WTC11 (cell line): ENCODE results near the gene MTFP1. TPM values are rescaled to one million over a fixed set of nuclear protein-coding genes. Genes with fewer than 3 reads are reported as not detected.

ENCODE experiments used
- ATAC-seq: fragments of 200-7000 bp; cut with Tn5 transposase; 2 replicates; pipeline ENCODE4 v1.10.0; 2021; ENCODE audit warnings: mild to moderate bottlenecking, moderate library complexity
- CTCF ChIA-PET: fragments of 300-600 bp; sonication (Branson Sonifier 250); formaldehyde crosslinking; loops from one replicate; lab custom pipeline; 2021; ENCODE audit warnings: antibody characterized with exemption; lab: Charles Lee
- POLR2A ChIA-PET: fragments of 350-600 bp; sonication (Branson Sonifier 250); formaldehyde crosslinking; loops from one replicate; lab custom pipeline; 2021; ENCODE audit warnings: antibody characterized with exemption; lab: Charles Lee
- DNase-seq: peaks from one replicate; pipeline ENCODE4 v3.0.0; 2021; ENCODE audit warnings: low spot score
- H3K27ac Mint-ChIP-seq: 2 replicates; pipeline ENCODE4 v1.8.0; 2021; ENCODE audit warnings: mixed read lengths
- H3K27me3 Mint-ChIP-seq: 2 replicates; pipeline ENCODE4 v1.8.0; 2021; ENCODE audit warnings: low read depth, mild to moderate bottlenecking, moderate library complexity, mixed read lengths
- H3K36me3 Mint-ChIP-seq: 2 replicates; pipeline ENCODE4 v1.8.0; 2021; ENCODE audit warnings: mixed read lengths
- H3K4me1 Mint-ChIP-seq: 2 replicates; pipeline ENCODE4 v1.8.0; 2022; ENCODE audit warnings: mixed read lengths
- H3K4me3 Mint-ChIP-seq: 2 replicates; pipeline ENCODE4 v1.8.0; 2021; ENCODE audit warnings: mild to moderate bottlenecking, moderate library complexity, mixed read lengths
- H3K9me3 Mint-ChIP-seq: 2 replicates; pipeline ENCODE4 v1.8.0; 2021; ENCODE audit warnings: mixed read lengths
- CBFB ChIP-seq: sonication (generic); formaldehyde crosslinking; IDR thresholded peaks from 2 replicates; pipeline ENCODE4 v1.8.1; 2022; ENCODE audit warnings: mild to moderate bottlenecking, low read depth, missing genetic modification reagents
- CREB1 ChIP-seq: sonication (generic); formaldehyde crosslinking; IDR thresholded peaks from 2 replicates; pipeline ENCODE4 v1.8.0; 2023; ENCODE audit warnings: mild to moderate bottlenecking, missing genetic modification reagents
- EMX1 ChIP-seq: fragments of 250-450 bp; sonication (Bioruptor Pico); IDR thresholded peaks from 2 replicates; pipeline ENCODE4 v1.8.0; 2021; ENCODE audit warnings: mild to moderate bottlenecking
- ESRRA ChIP-seq: sonication (generic); formaldehyde crosslinking; IDR thresholded peaks from 2 replicates; pipeline ENCODE4 v1.8.1; 2022; ENCODE audit warnings: mild to moderate bottlenecking, missing genetic modification reagents, borderline replicate concordance
- GABPB1 ChIP-seq: sonication (generic); formaldehyde crosslinking; IDR thresholded peaks from 2 replicates; pipeline ENCODE4 v1.8.1; 2023; ENCODE audit warnings: mild to moderate bottlenecking, missing genetic modification reagents
- MXD4 ChIP-seq: fragments of 250-450 bp; sonication (Bioruptor Pico); IDR thresholded peaks from 2 replicates; pipeline ENCODE4 v1.8.0; 2021; ENCODE audit warnings: mild to moderate bottlenecking, moderate library complexity, borderline replicate concordance
- NFE2L1 ChIP-seq: sonication (generic); formaldehyde crosslinking; IDR thresholded peaks from 2 replicates; pipeline ENCODE4 v1.8.1; 2023; ENCODE audit warnings: missing genetic modification reagents
- NR1H2 ChIP-seq: sonication (generic); formaldehyde crosslinking; IDR thresholded peaks from 2 replicates; pipeline ENCODE4 v1.9.0; 2021; ENCODE audit warnings: mild to moderate bottlenecking, moderate library complexity, missing genetic modification reagents
- RORB ChIP-seq: fragments of 250-450 bp; sonication (Bioruptor Pico); IDR thresholded peaks from 2 replicates; pipeline ENCODE4 v1.9.0; 2021; ENCODE audit warnings: mild to moderate bottlenecking
- SOX15 ChIP-seq: fragments of 250-450 bp; sonication (Bioruptor Pico); IDR thresholded peaks from 2 replicates; pipeline ENCODE4 v1.9.0; 2021; ENCODE audit warnings: mild to moderate bottlenecking
- SP1 ChIP-seq: sonication (generic); formaldehyde crosslinking; conservative IDR thresholded peaks from 2 replicates; pipeline ENCODE4 v1.8.1; 2022; ENCODE audit warnings: missing genetic modification reagents
- ZNF263 ChIP-seq: sonication (generic); formaldehyde crosslinking; IDR thresholded peaks from 2 replicates; pipeline ENCODE4 v1.8.1; 2022; ENCODE audit warnings: low read depth, mild to moderate bottlenecking, moderate library complexity, missing genetic modification reagents
- total RNA-seq: library from RNA; stranded (reverse); gene quantifications from 3 replicates; pipeline ENCODE4 v1.2.3, GENCODE V29; 2021
- TF ChIP-seq, protein P1 (sequence below): sonication (generic); formaldehyde crosslinking; IDR thresholded peaks from 2 replicates; pipeline ENCODE4 v1.8.1; 2023; ENCODE audit warnings: mild to moderate bottlenecking, moderate library complexity, missing genetic modification reagents
- TF ChIP-seq, protein P2 (sequence below): fragments of 250-450 bp; sonication (Bioruptor Pico); IDR thresholded peaks from 2 replicates; pipeline ENCODE4 v1.8.0; 2021; ENCODE audit warnings: mild to moderate bottlenecking
- TF ChIP-seq, protein P3 (sequence below): sonication (generic); formaldehyde crosslinking; IDR thresholded peaks from 2 replicates; pipeline ENCODE4 v1.8.0; 2022; ENCODE audit warnings: mild to moderate bottlenecking, missing genetic modification reagents
- TF ChIP-seq, protein P4 (sequence below): sonication (generic); formaldehyde crosslinking; IDR thresholded peaks from 2 replicates; pipeline ENCODE4 v1.8.0; 2023; ENCODE audit warnings: missing genetic modification reagents, mild to moderate bottlenecking, borderline replicate concordance
- TF ChIP-seq, protein P5 (sequence below): sonication (generic); formaldehyde crosslinking; IDR thresholded peaks from 2 replicates; pipeline ENCODE4 v1.8.1; 2023; ENCODE audit warnings: mild to moderate bottlenecking, missing genetic modification reagents, moderate library complexity
- TF ChIP-seq, protein P6 (sequence below): sonication (generic); formaldehyde crosslinking; IDR thresholded peaks from 2 replicates; pipeline ENCODE4 v1.8.0; 2023; ENCODE audit warnings: missing genetic modification reagents
- TF ChIP-seq, protein P7 (sequence below): sonication (generic); formaldehyde crosslinking; IDR thresholded peaks from 2 replicates; pipeline ENCODE4 v1.8.1; 2022; ENCODE audit warnings: low read depth, mild to moderate bottlenecking, moderate library complexity, missing genetic modification reagents, borderline replicate concordance
- TF ChIP-seq, protein P8 (sequence below): fragments of 250-450 bp; sonication (Bioruptor Pico); IDR thresholded peaks from 2 replicates; pipeline ENCODE4 v1.9.0; 2021; ENCODE audit warnings: mild to moderate bottlenecking

MTFP1 gene
- total RNA-seq, 1 experiment from 2014 or later, result 75.0 TPM

DNA sequence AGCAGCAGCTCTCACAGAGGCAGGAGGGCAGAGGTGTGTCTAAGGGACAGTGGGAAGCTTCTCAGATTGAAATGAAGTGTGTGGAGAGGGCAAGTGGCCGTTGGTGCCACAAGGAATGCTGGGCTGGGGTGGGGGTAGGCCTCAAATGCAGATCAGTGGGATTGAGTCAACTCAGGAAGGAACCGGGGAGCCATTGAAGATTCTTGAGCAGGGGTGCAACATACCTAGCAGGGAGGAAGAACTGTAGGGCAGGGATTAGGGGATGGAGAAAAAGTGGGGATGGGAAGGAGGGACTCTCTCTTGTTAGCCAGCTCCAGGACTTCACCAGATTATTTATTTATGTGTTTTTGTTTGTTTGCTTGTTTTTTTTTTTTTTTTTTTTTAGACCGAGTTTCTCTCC lies 31.7 kb upstream of the MTFP1 start:
- Mint-ChIP-seq H3K4me3 (no peak overlapping the region), H3K27me3 (peaks cover 57% of the 10 kb centered on the region), H3K4me1 (peaks cover 38% of the 10 kb centered on the region), H3K27ac (no peak overlapping the region), H3K36me3 (peaks cover 5% of the 10 kb centered on the region), H3K9me3 (peaks cover 14% of the 10 kb centered on the region)
- no peak for DNase-seq
- ChIA-PET CTCF (interaction anchor here (2.1 to 7.7 kb wide), 2 partner anchors 30 to 37 kb away, joined by 10 to 149 read pairs; partner anchors contain the start of gene MTFP1), POLR2A (interaction anchor here (1.0 kb wide), 1 partner anchor 30 kb away, joined by 4 read pairs; no protein-coding TSS in a partner anchor)
- TF ChIP-seq, protein P1, sequence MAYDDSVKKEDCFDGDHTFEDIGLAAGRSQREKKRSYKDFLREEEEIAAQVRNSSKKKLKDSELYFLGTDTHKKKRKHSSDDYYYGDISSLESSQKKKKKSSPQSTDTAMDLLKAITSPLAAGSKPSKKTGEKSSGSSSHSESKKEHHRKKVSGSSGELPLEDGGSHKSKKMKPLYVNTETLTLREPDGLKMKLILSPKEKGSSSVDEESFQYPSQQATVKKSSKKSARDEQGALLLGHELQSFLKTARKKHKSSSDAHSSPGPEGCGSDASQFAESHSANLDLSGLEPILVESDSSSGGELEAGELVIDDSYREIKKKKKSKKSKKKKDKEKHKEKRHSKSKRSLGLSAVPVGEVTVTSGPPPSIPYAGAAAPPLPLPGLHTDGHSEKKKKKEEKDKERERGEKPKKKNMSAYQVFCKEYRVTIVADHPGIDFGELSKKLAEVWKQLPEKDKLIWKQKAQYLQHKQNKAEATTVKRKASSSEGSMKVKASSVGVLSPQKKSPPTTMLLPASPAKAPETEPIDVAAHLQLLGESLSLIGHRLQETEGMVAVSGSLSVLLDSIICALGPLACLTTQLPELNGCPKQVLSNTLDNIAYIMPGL (CRISPR knock-in tag), result no peak
- TF ChIP-seq SP1, result no peak
- TF ChIP-seq CREB1 (CRISPR knock-in tag), result no peak
- TF ChIP-seq NR1H2, result no peak
- TF ChIP-seq ESRRA (CRISPR knock-in tag), result no peak
- TF ChIP-seq NFE2L1, result no peak
- TF ChIP-seq, protein P2, sequence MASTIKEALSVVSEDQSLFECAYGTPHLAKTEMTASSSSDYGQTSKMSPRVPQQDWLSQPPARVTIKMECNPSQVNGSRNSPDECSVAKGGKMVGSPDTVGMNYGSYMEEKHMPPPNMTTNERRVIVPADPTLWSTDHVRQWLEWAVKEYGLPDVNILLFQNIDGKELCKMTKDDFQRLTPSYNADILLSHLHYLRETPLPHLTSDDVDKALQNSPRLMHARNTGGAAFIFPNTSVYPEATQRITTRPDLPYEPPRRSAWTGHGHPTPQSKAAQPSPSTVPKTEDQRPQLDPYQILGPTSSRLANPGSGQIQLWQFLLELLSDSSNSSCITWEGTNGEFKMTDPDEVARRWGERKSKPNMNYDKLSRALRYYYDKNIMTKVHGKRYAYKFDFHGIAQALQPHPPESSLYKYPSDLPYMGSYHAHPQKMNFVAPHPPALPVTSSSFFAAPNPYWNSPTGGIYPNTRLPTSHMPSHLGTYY (CRISPR knock-in tag), result no peak
- no peak for TF ChIP-seq SOX15 (CRISPR knock-in tag)
- TF ChIP-seq GABPB1, result no peak
- TF ChIP-seq, protein P3, sequence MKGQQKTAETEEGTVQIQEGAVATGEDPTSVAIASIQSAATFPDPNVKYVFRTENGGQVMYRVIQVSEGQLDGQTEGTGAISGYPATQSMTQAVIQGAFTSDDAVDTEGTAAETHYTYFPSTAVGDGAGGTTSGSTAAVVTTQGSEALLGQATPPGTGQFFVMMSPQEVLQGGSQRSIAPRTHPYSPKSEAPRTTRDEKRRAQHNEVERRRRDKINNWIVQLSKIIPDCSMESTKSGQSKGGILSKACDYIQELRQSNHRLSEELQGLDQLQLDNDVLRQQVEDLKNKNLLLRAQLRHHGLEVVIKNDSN (CRISPR knock-in tag), result no peak
- TF ChIP-seq ZNF263, result no peak
- TF ChIP-seq RORB (CRISPR knock-in tag), result no peak
- TF ChIP-seq, protein P4, sequence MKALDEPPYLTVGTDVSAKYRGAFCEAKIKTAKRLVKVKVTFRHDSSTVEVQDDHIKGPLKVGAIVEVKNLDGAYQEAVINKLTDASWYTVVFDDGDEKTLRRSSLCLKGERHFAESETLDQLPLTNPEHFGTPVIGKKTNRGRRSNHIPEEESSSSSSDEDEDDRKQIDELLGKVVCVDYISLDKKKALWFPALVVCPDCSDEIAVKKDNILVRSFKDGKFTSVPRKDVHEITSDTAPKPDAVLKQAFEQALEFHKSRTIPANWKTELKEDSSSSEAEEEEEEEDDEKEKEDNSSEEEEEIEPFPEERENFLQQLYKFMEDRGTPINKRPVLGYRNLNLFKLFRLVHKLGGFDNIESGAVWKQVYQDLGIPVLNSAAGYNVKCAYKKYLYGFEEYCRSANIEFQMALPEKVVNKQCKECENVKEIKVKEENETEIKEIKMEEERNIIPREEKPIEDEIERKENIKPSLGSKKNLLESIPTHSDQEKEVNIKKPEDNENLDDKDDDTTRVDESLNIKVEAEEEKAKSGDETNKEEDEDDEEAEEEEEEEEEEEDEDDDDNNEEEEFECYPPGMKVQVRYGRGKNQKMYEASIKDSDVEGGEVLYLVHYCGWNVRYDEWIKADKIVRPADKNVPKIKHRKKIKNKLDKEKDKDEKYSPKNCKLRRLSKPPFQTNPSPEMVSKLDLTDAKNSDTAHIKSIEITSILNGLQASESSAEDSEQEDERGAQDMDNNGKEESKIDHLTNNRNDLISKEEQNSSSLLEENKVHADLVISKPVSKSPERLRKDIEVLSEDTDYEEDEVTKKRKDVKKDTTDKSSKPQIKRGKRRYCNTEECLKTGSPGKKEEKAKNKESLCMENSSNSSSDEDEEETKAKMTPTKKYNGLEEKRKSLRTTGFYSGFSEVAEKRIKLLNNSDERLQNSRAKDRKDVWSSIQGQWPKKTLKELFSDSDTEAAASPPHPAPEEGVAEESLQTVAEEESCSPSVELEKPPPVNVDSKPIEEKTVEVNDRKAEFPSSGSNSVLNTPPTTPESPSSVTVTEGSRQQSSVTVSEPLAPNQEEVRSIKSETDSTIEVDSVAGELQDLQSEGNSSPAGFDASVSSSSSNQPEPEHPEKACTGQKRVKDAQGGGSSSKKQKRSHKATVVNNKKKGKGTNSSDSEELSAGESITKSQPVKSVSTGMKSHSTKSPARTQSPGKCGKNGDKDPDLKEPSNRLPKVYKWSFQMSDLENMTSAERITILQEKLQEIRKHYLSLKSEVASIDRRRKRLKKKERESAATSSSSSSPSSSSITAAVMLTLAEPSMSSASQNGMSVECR (CRISPR knock-in tag), result no peak
- no peak for TF ChIP-seq EMX1 (CRISPR knock-in tag)
- TF ChIP-seq MXD4 (CRISPR knock-in tag), result no peak
- TF ChIP-seq, protein P5, sequence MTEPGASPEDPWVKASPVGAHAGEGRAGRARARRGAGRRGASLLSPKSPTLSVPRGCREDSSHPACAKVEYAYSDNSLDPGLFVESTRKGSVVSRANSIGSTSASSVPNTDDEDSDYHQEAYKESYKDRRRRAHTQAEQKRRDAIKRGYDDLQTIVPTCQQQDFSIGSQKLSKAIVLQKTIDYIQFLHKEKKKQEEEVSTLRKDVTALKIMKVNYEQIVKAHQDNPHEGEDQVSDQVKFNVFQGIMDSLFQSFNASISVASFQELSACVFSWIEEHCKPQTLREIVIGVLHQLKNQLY, result no peak
- TF ChIP-seq, protein P6, sequence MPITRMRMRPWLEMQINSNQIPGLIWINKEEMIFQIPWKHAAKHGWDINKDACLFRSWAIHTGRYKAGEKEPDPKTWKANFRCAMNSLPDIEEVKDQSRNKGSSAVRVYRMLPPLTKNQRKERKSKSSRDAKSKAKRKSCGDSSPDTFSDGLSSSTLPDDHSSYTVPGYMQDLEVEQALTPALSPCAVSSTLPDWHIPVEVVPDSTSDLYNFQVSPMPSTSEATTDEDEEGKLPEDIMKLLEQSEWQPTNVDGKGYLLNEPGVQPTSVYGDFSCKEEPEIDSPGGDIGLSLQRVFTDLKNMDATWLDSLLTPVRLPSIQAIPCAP (CRISPR knock-in tag), result no peak
- TF ChIP-seq, protein P7, sequence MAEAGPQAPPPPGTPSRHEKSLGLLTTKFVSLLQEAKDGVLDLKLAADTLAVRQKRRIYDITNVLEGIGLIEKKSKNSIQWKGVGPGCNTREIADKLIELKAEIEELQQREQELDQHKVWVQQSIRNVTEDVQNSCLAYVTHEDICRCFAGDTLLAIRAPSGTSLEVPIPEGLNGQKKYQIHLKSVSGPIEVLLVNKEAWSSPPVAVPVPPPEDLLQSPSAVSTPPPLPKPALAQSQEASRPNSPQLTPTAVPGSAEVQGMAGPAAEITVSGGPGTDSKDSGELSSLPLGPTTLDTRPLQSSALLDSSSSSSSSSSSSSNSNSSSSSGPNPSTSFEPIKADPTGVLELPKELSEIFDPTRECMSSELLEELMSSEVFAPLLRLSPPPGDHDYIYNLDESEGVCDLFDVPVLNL, result no peak
- TF ChIP-seq, protein P8, sequence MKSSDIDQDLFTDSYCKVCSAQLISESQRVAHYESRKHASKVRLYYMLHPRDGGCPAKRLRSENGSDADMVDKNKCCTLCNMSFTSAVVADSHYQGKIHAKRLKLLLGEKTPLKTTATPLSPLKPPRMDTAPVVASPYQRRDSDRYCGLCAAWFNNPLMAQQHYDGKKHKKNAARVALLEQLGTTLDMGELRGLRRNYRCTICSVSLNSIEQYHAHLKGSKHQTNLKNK (CRISPR knock-in tag), result no peak
- TF ChIP-seq CBFB (CRISPR knock-in tag), result no peak
- ATAC-seq, result no peak
